Middle frontal gyrus (tissue), 1 donor: ENCODE results near the gene PDAP1.
A peak's percentile ranks its signal among the peaks of the same experiment; 100 is the strongest.
"Not testable (repeated sequence)": the region's sequence is repeated elsewhere in the genome, so short reads cannot be mapped to it uniquely, and the experiment has no call there.

Source experiments
- DNase-seq: peaks from one replicate; pipeline ENCODE4 v3.0.0-alpha.2; 2015; ENCODE audit warnings: low spot score; ENCODE audit errors: extremely low spot score

The PDAP1 gene

GRCh38 chr7:99424932-99425730 is 16.7 kb upstream of the PDAP1 start:
- DNase-seq, result no peak

- DNase-seq, result no peak
These were observed 14.2 kb upstream of the PDAP1 start for GRCh38 chr7:99422625-99423024.

GRCh38 chr7:99422186-99422585 is 13.8 kb upstream of the PDAP1 start:
- DNase-seq, result no peak

GRCh38 chr7:99420986-99421385 is 12.6 kb upstream of the PDAP1 start:
- no peak for DNase-seq

- DNase-seq, result no peak
These were observed 11.8 kb upstream of the PDAP1 start for GRCh38 chr7:99420213-99420612.

- DNase-seq, result no peak
These were observed 11.1 kb upstream of the PDAP1 start for GRCh38 chr7:99419323-99420021.

- no peak for DNase-seq
These were observed 9.9 kb upstream of the PDAP1 start for GRCh38 chr7:99418260-99418659.

GRCh38 chr7:99415513-99416127 is 7.2 kb upstream of the PDAP1 start:
- not testable (repeated sequence) for DNase-seq

GRCh38 chr7:99410635-99411034 is 2.2 kb upstream of the PDAP1 start:
- no peak for DNase-seq

- no peak for DNase-seq
These were observed 1.4 kb upstream of the PDAP1 start for GRCh38 chr7:99409806-99410205.

- DNase-seq, result no peak
These were observed 785 bp upstream of the PDAP1 start for GRCh38 chr7:99409192-99409572.

GRCh38 chr7:99407872-99408378 is 472 bp downstream of the PDAP1 start:
- DNase-seq, result peak; percentile 21

- DNase-seq, result no peak
These were observed 1.8 kb downstream of the PDAP1 start for GRCh38 chr7:99406557-99406956.

GRCh38 chr7:99404977-99405320 is 3.4 kb downstream of the PDAP1 start:
- DNase-seq, result no peak

GRCh38 chr7:99404235-99404976 is 4.0 kb downstream of the PDAP1 start:
- DNase-seq, result no peak

- DNase-seq, result no peak
These were observed 4.6 kb downstream of the PDAP1 start for GRCh38 chr7:99403764-99404163.

- DNase-seq, result no peak
These were observed 5.5 kb downstream of the PDAP1 start for GRCh38 chr7:99402854-99403253.

GRCh38 chr7:99399597-99399996 is 8.8 kb downstream of the PDAP1 start:
- DNase-seq, result no peak

- DNase-seq, result no peak
These were observed 9.4 kb downstream of the PDAP1 start for GRCh38 chr7:99398891-99399445.

GRCh38 chr7:99397297-99397983 is 11.0 kb downstream of the PDAP1 start:
- no peak for DNase-seq
